OCI-LY1 (cell line): Measurements from ENCODE around the gene TRPC1.

Source experiments
- H2AFZ ChIP-seq: fragments of 200-600 bp; sonication (generic), shearing (Covaris generic); 2 replicates; pipeline ENCODE4 v1.6.0; 2014; ENCODE audit warnings: antibody characterized with exemption, mild to moderate bottlenecking, low read length
- H3F3A ChIP-seq: fragments of 200-600 bp; sonication (generic), shearing (Covaris generic); 2 replicates; pipeline ENCODE4 v1.6.0; 2014; ENCODE audit warnings: mild to moderate bottlenecking, antibody characterized with exemption, low read length, moderate library complexity; ENCODE audit not compliant: insufficient read depth
- H3K27ac ChIP-seq: fragments of 200-600 bp; sonication (generic); 2 replicates; pipeline ENCODE4 v1.5.1; 2014; ENCODE audit warnings: low read length, mixed run types, mild to moderate bottlenecking, low read depth; ENCODE audit not compliant: poor library complexity, severe bottlenecking
- H3K27me3 ChIP-seq: fragments of 200-600 bp; sonication (generic); 2 replicates; pipeline ENCODE4 v1.6.0; 2014; ENCODE audit warnings: antibody characterized with exemption, mild to moderate bottlenecking, low read length, moderate library complexity; ENCODE audit not compliant: insufficient read depth
- H3K36me3 ChIP-seq: fragments of 200-600 bp; sonication (generic); 2 replicates; pipeline ENCODE4 v1.6.1; 2014; ENCODE audit warnings: mild to moderate bottlenecking, antibody characterized with exemption, low read length, moderate library complexity, mixed read lengths; ENCODE audit not compliant: insufficient read depth
- H3K4me1 ChIP-seq: fragments of 200-600 bp; sonication (generic); 2 replicates; pipeline ENCODE4 v1.5.1; 2014; ENCODE audit warnings: mild to moderate bottlenecking, low read length, moderate library complexity; ENCODE audit not compliant: insufficient read depth, severe bottlenecking
- H3K4me2 ChIP-seq: fragments of 200-600 bp; sonication (generic), shearing (Covaris generic); 2 replicates; pipeline ENCODE4 v1.6.1; 2014; ENCODE audit warnings: low read length
- H3K4me3 ChIP-seq: fragments of 200-600 bp; sonication (generic); 2 replicates; pipeline ENCODE4 v1.5.1; 2014; ENCODE audit warnings: low read length, low read depth, mild to moderate bottlenecking, mixed read lengths; ENCODE audit not compliant: poor library complexity, severe bottlenecking
- H3K79me2 ChIP-seq: fragments of 200-600 bp; shearing (Covaris generic); 2 replicates; pipeline ENCODE4 v1.6.1; 2016; ENCODE audit warnings: mixed run types, low read length, mixed read lengths; ENCODE audit not compliant: insufficient read depth
- H3K9ac ChIP-seq: fragments of 200-600 bp; sonication (generic), shearing (Covaris generic); 2 replicates; pipeline ENCODE4 v1.6.1; 2014; ENCODE audit warnings: mild to moderate bottlenecking, low read length, mixed read lengths
- H3K9me2 ChIP-seq: fragments of 200-600 bp; sonication (generic), shearing (Covaris generic); 2 replicates; pipeline ENCODE4 v1.6.1; 2014; ENCODE audit warnings: low read depth, mild to moderate bottlenecking, low read length, mixed read lengths
- H3K9me3 ChIP-seq: fragments of 200-600 bp; shearing (Covaris generic); 2 replicates; pipeline ENCODE4 v1.6.1; 2014; ENCODE audit warnings: low read length, mixed read lengths
- H4K20me1 ChIP-seq: fragments of 200-600 bp; sonication (generic), shearing (Covaris generic); 2 replicates; pipeline ENCODE4 v1.6.0; 2016; ENCODE audit warnings: mild to moderate bottlenecking, low read length; ENCODE audit not compliant: insufficient read depth
- CTCF ChIP-seq: fragments of 200-600 bp; sonication (generic), shearing (Covaris generic); IDR thresholded peaks from 2 replicates; pipeline ENCODE4 v1.5.1; 2017; ENCODE audit warnings: mild to moderate bottlenecking, antibody characterized with exemption, low read length, moderate library complexity, mixed read lengths
- EZH2 ChIP-seq: fragments of 200-600 bp; sonication (generic), shearing (Covaris generic); IDR thresholded peaks from 2 replicates; pipeline ENCODE4 v1.8.0; 2017; ENCODE audit warnings: borderline replicate concordance, mixed run types, mild to moderate bottlenecking, antibody characterized with exemption, low read length, moderate library complexity, mixed read lengths

Gene TRPC1

DNA sequence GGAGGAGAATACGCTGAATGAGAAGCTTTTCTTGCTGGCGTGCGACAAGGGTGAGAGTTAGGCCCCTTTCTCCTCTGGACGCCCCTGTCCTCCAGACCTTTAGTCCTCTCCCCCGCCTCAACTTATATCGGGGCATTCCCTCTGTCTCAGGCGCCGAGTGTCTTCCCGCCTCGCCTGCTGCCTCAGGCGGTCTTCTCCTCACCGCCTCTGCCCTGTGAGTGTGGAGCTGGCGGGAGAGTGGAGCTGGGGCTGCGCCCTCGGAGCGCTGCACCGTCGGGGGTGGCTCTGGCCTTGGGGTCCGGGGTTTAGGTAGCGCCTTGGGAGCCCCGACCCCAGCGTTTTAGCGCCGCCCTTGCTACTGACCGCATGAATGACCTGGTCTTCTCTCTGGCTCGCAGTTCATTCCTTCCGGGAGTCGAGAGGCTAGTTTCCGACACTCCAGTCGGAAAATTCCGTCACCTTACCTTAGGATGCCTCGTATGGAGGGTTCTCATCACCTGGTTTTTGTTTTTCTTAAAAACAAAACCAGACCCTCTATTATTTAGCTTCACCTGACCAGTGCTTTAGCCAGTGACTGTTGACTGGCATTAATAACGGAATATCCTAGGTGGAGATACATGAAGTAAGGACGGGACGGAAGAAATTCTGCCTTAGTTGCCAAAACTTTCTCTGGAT, 985 bp downstream of the TRPC1 start:
- no peaks in the 10 kb centered on the region for H3K27me3 ChIP-seq
- no peaks in the 10 kb centered on the region for H3K36me3 ChIP-seq
- H4K20me1 ChIP-seq: no peaks in the 10 kb centered on the region
- no peaks in the 10 kb centered on the region for H3K79me2 ChIP-seq
- H3K9me2 ChIP-seq: no peaks in the 10 kb centered on the region
- H2AFZ ChIP-seq: peak overlapping the region; percentile 11
- peak overlapping the region; percentile 62; the same call in 1 of the 2 replicates for H3K9ac ChIP-seq
- peak overlapping the region; percentile 74 for H3K4me2 ChIP-seq
- peak overlapping the region; percentile 72 for H3K4me3 ChIP-seq
- no peaks in the 10 kb centered on the region for H3F3A ChIP-seq
- peaks cover 9% of the 10 kb centered on the region for H3K4me1 ChIP-seq
- no peak for TF ChIP-seq CTCF
- no peak for TF ChIP-seq EZH2
- H3K27ac ChIP-seq: no peak overlapping the region
- peaks cover 2% of the 10 kb centered on the region; the same call in 1 of the 2 replicates for H3K9me3 ChIP-seq

DNA sequence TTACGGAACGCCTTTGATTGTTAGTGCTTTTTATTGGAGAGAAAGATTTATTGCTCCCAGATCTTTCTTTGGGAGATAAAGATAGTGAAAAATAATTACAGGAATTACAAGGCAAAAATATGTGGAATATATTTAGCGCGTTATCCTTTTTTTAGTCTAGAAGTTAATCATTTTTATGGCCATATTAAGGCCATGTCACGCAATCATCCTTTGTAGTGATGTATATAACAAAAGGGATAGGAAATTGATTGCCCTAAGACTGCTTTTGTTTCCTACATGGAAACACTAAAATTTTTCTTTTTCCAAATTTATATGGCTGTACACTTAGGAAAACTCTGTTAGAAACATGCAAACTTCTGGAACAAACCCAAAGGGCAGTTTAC, 1.5 kb downstream of the TRPC1 start:
- no peaks in the 10 kb centered on the region for H3K27me3 ChIP-seq
- no peak overlapping the region for H3K27ac ChIP-seq
- no peak overlapping the region for H3K9ac ChIP-seq
- H4K20me1 ChIP-seq: no peaks in the 10 kb centered on the region
- H2AFZ ChIP-seq: no peak overlapping the region
- no peaks in the 10 kb centered on the region for H3K79me2 ChIP-seq
- peaks cover 2% of the 10 kb centered on the region; the same call in 1 of the 2 replicates for H3K9me3 ChIP-seq
- H3F3A ChIP-seq: no peaks in the 10 kb centered on the region
- H3K4me2 ChIP-seq: no peak overlapping the region
- H3K4me1 ChIP-seq: peaks cover 9% of the 10 kb centered on the region
- no peak overlapping the region for H3K4me3 ChIP-seq
- H3K36me3 ChIP-seq: no peaks in the 10 kb centered on the region
- TF ChIP-seq EZH2: no peak
- TF ChIP-seq CTCF: no peak
- H3K9me2 ChIP-seq: no peaks in the 10 kb centered on the region

GRCh38 chr3:142726017-142726416, 2.2 kb downstream of the TRPC1 start:
- TF ChIP-seq EZH2 (no peak), CTCF (no peak)
- no peak overlapping the region for H3K4me2 ChIP-seq

More at GRCh38 chr3:142726017-142726416, 2.2 kb downstream of the TRPC1 start:
- Histone ChIP-seq H2AFZ (no peak overlapping the region), H3K9ac (no peak overlapping the region), H3K79me2 (no peaks in the 10 kb centered on the region), H3F3A (no peaks in the 10 kb centered on the region), H3K9me2 (no peaks in the 10 kb centered on the region), H3K27ac (no peak overlapping the region), H3K36me3 (no peaks in the 10 kb centered on the region), H3K4me3 (no peak overlapping the region), H3K9me3 (peaks cover 2% of the 10 kb centered on the region; the same call in 1 of the 2 replicates), H4K20me1 (no peaks in the 10 kb centered on the region), H3K27me3 (no peaks in the 10 kb centered on the region), H3K4me1 (peaks cover 9% of the 10 kb centered on the region)
